Measurements from ENCODE around the gene MRPL33.
"Not testable (repeated sequence)": the region's sequence is repeated elsewhere in the genome, so short reads cannot be mapped to it uniquely, and the experiment has no call there.

DNA sequence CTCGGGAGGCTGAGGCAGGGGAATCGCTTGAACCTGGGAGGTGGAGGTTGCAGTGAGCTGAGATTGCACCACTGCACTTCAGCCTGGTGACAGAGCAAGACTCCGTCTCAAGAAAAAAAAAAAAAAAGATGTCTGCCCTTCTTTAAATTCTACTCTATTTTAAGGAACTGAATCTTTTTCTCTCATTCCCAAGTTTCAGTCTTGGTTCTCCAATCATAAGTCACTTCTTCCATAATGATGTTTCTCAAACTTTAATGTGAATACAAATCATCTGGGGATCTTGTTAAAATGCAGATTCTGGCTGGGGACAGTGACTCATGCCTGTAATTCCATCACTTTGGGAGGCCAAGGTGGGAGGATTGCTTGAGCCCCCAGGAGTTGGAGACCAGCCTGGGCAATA lies 7.0 kb upstream of the MRPL33 start:
- not testable (repeated sequence) for TF ChIP-seq POLR2A (IDR thresholded peaks at IDR 0.05; ENCODE audit: low read length); GATA1 (IDR thresholded peaks at IDR 0.05; ENCODE audit: low read depth, low read length)
